WTC11 (cell line): ENCODE measurements around the gene LDLRAD4. TPM values are rescaled to one million over a fixed set of nuclear protein-coding genes. Genes with fewer than 3 reads are reported as not detected.

Experiments used
- ATAC-seq: fragments of 200-7000 bp; cut with Tn5 transposase; 2 replicates; pipeline ENCODE4 v1.10.0; 2021; ENCODE audit warnings: mild to moderate bottlenecking, moderate library complexity
- CTCF ChIA-PET: fragments of 300-600 bp; sonication (Branson Sonifier 250); formaldehyde crosslinking; loops from one replicate; lab custom pipeline; 2021; ENCODE audit warnings: antibody characterized with exemption; lab: Charles Lee
- POLR2A ChIA-PET: fragments of 350-600 bp; sonication (Branson Sonifier 250); formaldehyde crosslinking; loops from one replicate; lab custom pipeline; 2021; ENCODE audit warnings: antibody characterized with exemption; lab: Charles Lee
- DNase-seq: peaks from one replicate; pipeline ENCODE4 v3.0.0; 2021; ENCODE audit warnings: low spot score
- H3K27ac Mint-ChIP-seq: 2 replicates; pipeline ENCODE4 v1.8.0; 2021; ENCODE audit warnings: mixed read lengths
- H3K27me3 Mint-ChIP-seq: 2 replicates; pipeline ENCODE4 v1.8.0; 2021; ENCODE audit warnings: low read depth, mild to moderate bottlenecking, moderate library complexity, mixed read lengths
- H3K36me3 Mint-ChIP-seq: 2 replicates; pipeline ENCODE4 v1.8.0; 2021; ENCODE audit warnings: mixed read lengths
- H3K4me1 Mint-ChIP-seq: 2 replicates; pipeline ENCODE4 v1.8.0; 2022; ENCODE audit warnings: mixed read lengths
- H3K4me3 Mint-ChIP-seq: 2 replicates; pipeline ENCODE4 v1.8.0; 2021; ENCODE audit warnings: mild to moderate bottlenecking, moderate library complexity, mixed read lengths
- H3K9me3 Mint-ChIP-seq: 2 replicates; pipeline ENCODE4 v1.8.0; 2021; ENCODE audit warnings: mixed read lengths
- E2F5 ChIP-seq: sonication (generic); formaldehyde crosslinking; IDR thresholded peaks from 2 replicates; pipeline ENCODE4 v1.8.1; 2022; ENCODE audit warnings: mild to moderate bottlenecking, moderate library complexity, missing genetic modification reagents
- ESRRA ChIP-seq: sonication (generic); formaldehyde crosslinking; IDR thresholded peaks from 2 replicates; pipeline ENCODE4 v1.8.1; 2022; ENCODE audit warnings: mild to moderate bottlenecking, missing genetic modification reagents, borderline replicate concordance
- FOXP1 ChIP-seq: sonication (generic); formaldehyde crosslinking; IDR thresholded peaks from 2 replicates; pipeline ENCODE4 v1.8.0; 2022; ENCODE audit warnings: missing genetic modification reagents, mild to moderate bottlenecking, moderate library complexity, borderline replicate concordance
- IRF1 ChIP-seq: sonication (generic); formaldehyde crosslinking; IDR thresholded peaks from 2 replicates; pipeline ENCODE4 v1.8.0; 2023; ENCODE audit warnings: missing genetic modification reagents
- IRF2 ChIP-seq: sonication (generic); formaldehyde crosslinking; IDR thresholded peaks from 2 replicates; pipeline ENCODE4 v1.8.0; 2022; ENCODE audit warnings: low read depth, missing genetic modification reagents, borderline replicate concordance
- MLX ChIP-seq: sonication (generic); formaldehyde crosslinking; IDR thresholded peaks from 2 replicates; pipeline ENCODE4 v1.8.1; 2023; ENCODE audit warnings: mild to moderate bottlenecking, missing genetic modification reagents, moderate library complexity
- MXD4 ChIP-seq: fragments of 250-450 bp; sonication (Bioruptor Pico); IDR thresholded peaks from 2 replicates; pipeline ENCODE4 v1.8.0; 2021; ENCODE audit warnings: mild to moderate bottlenecking, moderate library complexity, borderline replicate concordance
- NR2C2 ChIP-seq: sonication (generic); formaldehyde crosslinking; IDR thresholded peaks from 2 replicates; pipeline ENCODE4 v1.8.0; 2022; ENCODE audit warnings: mild to moderate bottlenecking, missing genetic modification reagents
- RELA ChIP-seq: sonication (generic); formaldehyde crosslinking; IDR thresholded peaks from 2 replicates; pipeline ENCODE4 v1.8.1; 2022; ENCODE audit warnings: missing genetic modification reagents, mild to moderate bottlenecking, borderline replicate concordance
- RORB ChIP-seq: fragments of 250-450 bp; sonication (Bioruptor Pico); IDR thresholded peaks from 2 replicates; pipeline ENCODE4 v1.9.0; 2021; ENCODE audit warnings: mild to moderate bottlenecking
- SMAD4 ChIP-seq: sonication (generic); formaldehyde crosslinking; IDR thresholded peaks from 2 replicates; pipeline ENCODE4 v1.8.0; 2022; ENCODE audit warnings: mild to moderate bottlenecking, missing genetic modification reagents
- SP1 ChIP-seq: sonication (generic); formaldehyde crosslinking; conservative IDR thresholded peaks from 2 replicates; pipeline ENCODE4 v1.8.1; 2022; ENCODE audit warnings: missing genetic modification reagents
- TCF7 ChIP-seq: sonication (generic); formaldehyde crosslinking; IDR thresholded peaks from 2 replicates; pipeline ENCODE4 v1.8.0; 2022; ENCODE audit warnings: mild to moderate bottlenecking, low read depth, missing genetic modification reagents, moderate library complexity
- TP53 ChIP-seq: sonication (generic); formaldehyde crosslinking; IDR thresholded peaks from 2 replicates; pipeline ENCODE4 v1.8.1; 2023; ENCODE audit warnings: mild to moderate bottlenecking, missing genetic modification reagents
- ZNF138 ChIP-seq: sonication (generic); formaldehyde crosslinking; conservative IDR thresholded peaks from 2 replicates; pipeline ENCODE4 v1.8.1; 2022; ENCODE audit warnings: mild to moderate bottlenecking, moderate library complexity, missing genetic modification reagents
- ZNF423 ChIP-seq: fragments of 250-450 bp; sonication (Bioruptor Pico); IDR thresholded peaks from 2 replicates; pipeline ENCODE4 v2.1.2; 2022; ENCODE audit warnings: mild to moderate bottlenecking, moderate library complexity
- ZNF512 ChIP-seq: sonication (generic); formaldehyde crosslinking; IDR thresholded peaks from 2 replicates; pipeline ENCODE4 v1.8.1; 2022; ENCODE audit warnings: missing genetic modification reagents, borderline replicate concordance
- ZNF671 ChIP-seq: fragments of 250-450 bp; sonication (Bioruptor Pico); IDR thresholded peaks from 2 replicates; pipeline ENCODE4 v1.8.0; 2021; ENCODE audit warnings: mild to moderate bottlenecking
- total RNA-seq: library from RNA; stranded (reverse); gene quantifications from 3 replicates; pipeline ENCODE4 v1.2.3, GENCODE V29; 2021
- TF ChIP-seq, protein P1 (sequence below): sonication (generic); formaldehyde crosslinking; IDR thresholded peaks from 2 replicates; pipeline ENCODE4 v1.8.1; 2023; ENCODE audit warnings: mild to moderate bottlenecking, missing genetic modification reagents
- TF ChIP-seq, protein P2 (sequence below): fragments of 250-450 bp; sonication (Bioruptor Pico); IDR thresholded peaks from 2 replicates; pipeline ENCODE4 v1.9.0; 2021; ENCODE audit warnings: mild to moderate bottlenecking

Gene LDLRAD4
- total RNA-seq, 1 experiment from 2014 or later = 6.2 TPM

DNA sequence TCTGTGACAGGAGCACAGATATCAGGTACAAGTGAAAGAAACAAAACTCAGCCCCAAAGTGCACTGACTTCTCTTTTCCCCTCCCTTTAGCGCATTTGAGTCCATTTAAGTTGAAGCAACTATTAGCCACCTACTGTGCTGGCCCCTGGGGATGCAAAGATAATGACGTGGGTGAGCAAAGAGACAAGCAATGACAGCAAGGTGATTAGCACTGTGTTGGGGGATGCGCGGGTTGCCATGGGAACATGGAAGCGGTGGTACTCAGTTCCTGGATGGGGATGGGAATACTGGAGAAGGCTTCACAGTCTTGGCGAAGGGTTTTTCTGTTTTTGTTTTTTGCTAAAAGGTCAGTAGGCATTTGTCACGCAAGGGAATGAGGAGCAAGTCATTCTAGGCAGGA lies 205.8 kb downstream of the LDLRAD4 start:
- Mint-ChIP-seq H3K27me3 (no peaks in the 10 kb centered on the region), H3K9me3 (peaks cover 6% of the 10 kb centered on the region; the same call in 1 of the 2 replicates), H3K27ac (no peak overlapping the region), H3K36me3 (no peaks in the 10 kb centered on the region), H3K4me3 (no peak overlapping the region), H3K4me1 (peaks cover 20% of the 10 kb centered on the region)
- POLR2A ChIA-PET = no interaction called here
- CTCF ChIA-PET = no interaction called here
- ATAC-seq = no peak
- DNase-seq = no peak
- no peak for TF ChIP-seq SMAD4 (CRISPR knock-in tag)
- no peak for TF ChIP-seq FOXP1 (CRISPR knock-in tag)
- no peak for TF ChIP-seq ESRRA (CRISPR knock-in tag)
- no peak for TF ChIP-seq NR2C2 (CRISPR knock-in tag)
- TF ChIP-seq RELA (CRISPR knock-in tag) = no peak
- TF ChIP-seq ZNF138 (CRISPR knock-in tag) = no peak
- no peak for TF ChIP-seq IRF1
- TF ChIP-seq ZNF671 (CRISPR knock-in tag) = no peak
- TF ChIP-seq MXD4 (CRISPR knock-in tag) = no peak
- TF ChIP-seq E2F5 (CRISPR knock-in tag) = no peak
- TF ChIP-seq TP53 (CRISPR knock-in tag) = no peak
- no peak for TF ChIP-seq IRF2 (CRISPR knock-in tag)
- TF ChIP-seq MLX (CRISPR knock-in tag) = no peak
- no peak for TF ChIP-seq ZNF423
- no peak for TF ChIP-seq TCF7 (CRISPR knock-in tag)
- TF ChIP-seq, protein P1, sequence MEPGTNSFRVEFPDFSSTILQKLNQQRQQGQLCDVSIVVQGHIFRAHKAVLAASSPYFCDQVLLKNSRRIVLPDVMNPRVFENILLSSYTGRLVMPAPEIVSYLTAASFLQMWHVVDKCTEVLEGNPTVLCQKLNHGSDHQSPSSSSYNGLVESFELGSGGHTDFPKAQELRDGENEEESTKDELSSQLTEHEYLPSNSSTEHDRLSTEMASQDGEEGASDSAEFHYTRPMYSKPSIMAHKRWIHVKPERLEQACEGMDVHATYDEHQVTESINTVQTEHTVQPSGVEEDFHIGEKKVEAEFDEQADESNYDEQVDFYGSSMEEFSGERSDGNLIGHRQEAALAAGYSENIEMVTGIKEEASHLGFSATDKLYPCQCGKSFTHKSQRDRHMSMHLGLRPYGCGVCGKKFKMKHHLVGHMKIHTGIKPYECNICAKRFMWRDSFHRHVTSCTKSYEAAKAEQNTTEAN (CRISPR knock-in tag) = no peak
- no peak for TF ChIP-seq RORB (CRISPR knock-in tag)
- no peak for TF ChIP-seq SP1 (CRISPR knock-in tag)
- TF ChIP-seq, protein P2, sequence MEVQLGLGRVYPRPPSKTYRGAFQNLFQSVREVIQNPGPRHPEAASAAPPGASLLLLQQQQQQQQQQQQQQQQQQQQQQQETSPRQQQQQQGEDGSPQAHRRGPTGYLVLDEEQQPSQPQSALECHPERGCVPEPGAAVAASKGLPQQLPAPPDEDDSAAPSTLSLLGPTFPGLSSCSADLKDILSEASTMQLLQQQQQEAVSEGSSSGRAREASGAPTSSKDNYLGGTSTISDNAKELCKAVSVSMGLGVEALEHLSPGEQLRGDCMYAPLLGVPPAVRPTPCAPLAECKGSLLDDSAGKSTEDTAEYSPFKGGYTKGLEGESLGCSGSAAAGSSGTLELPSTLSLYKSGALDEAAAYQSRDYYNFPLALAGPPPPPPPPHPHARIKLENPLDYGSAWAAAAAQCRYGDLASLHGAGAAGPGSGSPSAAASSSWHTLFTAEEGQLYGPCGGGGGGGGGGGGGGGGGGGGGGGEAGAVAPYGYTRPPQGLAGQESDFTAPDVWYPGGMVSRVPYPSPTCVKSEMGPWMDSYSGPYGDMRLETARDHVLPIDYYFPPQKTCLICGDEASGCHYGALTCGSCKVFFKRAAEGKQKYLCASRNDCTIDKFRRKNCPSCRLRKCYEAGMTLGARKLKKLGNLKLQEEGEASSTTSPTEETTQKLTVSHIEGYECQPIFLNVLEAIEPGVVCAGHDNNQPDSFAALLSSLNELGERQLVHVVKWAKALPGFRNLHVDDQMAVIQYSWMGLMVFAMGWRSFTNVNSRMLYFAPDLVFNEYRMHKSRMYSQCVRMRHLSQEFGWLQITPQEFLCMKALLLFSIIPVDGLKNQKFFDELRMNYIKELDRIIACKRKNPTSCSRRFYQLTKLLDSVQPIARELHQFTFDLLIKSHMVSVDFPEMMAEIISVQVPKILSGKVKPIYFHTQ (CRISPR knock-in tag) = no peak
- TF ChIP-seq ZNF512 (CRISPR knock-in tag) = no peak
